Measurements from ENCODE around the gene C2orf92. TPM values are rescaled to one million over a fixed set of nuclear protein-coding genes. Genes with fewer than 3 reads are reported as not detected.

Gene C2orf92
- total RNA-seq, 1 experiment from 2014 or later = 6.0 TPM

DNA sequence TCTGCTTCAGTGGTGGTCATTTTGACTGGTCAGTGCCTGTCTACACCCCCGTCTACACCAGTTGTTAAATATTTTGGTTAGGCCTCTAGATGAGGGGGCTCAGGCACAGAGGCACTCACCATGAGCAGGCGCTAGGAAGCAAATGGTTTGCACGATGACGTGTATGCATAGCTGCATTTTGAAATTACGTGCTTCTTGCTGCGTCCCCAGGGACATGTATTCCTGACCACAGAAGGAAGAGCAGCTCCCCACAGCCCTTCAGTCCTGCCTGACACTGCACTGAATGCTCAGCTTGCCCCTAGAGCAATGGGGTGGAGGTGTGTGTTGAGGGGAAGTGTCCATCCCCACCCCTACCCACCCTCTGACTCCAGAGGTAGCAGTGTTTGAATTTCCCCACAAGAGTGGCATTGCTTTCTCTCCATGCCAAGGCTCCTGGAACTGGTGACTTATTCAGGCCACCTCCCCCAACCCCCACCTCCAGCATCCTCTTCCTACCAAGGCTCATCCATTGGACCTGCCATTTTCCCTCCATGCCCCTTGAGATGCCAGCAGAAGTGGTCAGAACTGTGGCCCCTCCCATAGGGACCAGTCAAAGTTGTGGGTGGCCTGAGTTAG is 32.4 kb downstream of the C2orf92 start:
- ChIA-PET CTCF (interaction anchor here (0.9 kb wide), 1 partner anchor 111 kb away, joined by 4 read pairs; no protein-coding TSS in a partner anchor), POLR2A (no interaction called here)
- no peaks in the 10 kb centered on the region for H3K4me1 ChIP-seq (ENCODE audit: control insufficient read depth, insufficient read depth, low read length)
- H3K36me3 ChIP-seq (ENCODE audit: control insufficient read depth, insufficient read depth, low read length) = no peaks in the 10 kb centered on the region
- intact Hi-C loops (cut with micrococcal nuclease; ENCODE audit: unreplicated experiment) = loop anchor here (10.0 kb wide), 1 partner anchor 683 kb away; no protein-coding TSS in a partner anchor
- ATAC-seq = no peak
- no peak for DNase-seq (ENCODE audit: low read depth, low spot score)
- in situ Hi-C loops (cut with HindIII; ENCODE audit: low pct_unique_long_range_greater_than_20kb, low sequenced_read_pairs) = no loop called here
- BruUV-seq (replicated peaks) = no TSS peak
- no peak overlapping the region for H3K4me3 ChIP-seq (ENCODE audit: low read depth in 2 of 2, low read length in 2 of 2)
- H3K9me3 ChIP-seq (ENCODE audit: control insufficient read depth, insufficient read depth, low read depth, low read length) = no peaks in the 10 kb centered on the region
- TF ChIP-seq SIN3A (IDR thresholded peaks at IDR 0.05; ENCODE audit: borderline replicate concordance, insufficient read depth, low read depth, low read length) (no peak), POLR2AphosphoS5 (IDR thresholded peaks at IDR 0.05; ENCODE audit: low read depth, low read length) (no peak), TCF7L2 (IDR thresholded peaks at IDR 0.05; ENCODE audit: low read depth, low read length) (no peak)
- TF ChIP-seq, protein P1, sequence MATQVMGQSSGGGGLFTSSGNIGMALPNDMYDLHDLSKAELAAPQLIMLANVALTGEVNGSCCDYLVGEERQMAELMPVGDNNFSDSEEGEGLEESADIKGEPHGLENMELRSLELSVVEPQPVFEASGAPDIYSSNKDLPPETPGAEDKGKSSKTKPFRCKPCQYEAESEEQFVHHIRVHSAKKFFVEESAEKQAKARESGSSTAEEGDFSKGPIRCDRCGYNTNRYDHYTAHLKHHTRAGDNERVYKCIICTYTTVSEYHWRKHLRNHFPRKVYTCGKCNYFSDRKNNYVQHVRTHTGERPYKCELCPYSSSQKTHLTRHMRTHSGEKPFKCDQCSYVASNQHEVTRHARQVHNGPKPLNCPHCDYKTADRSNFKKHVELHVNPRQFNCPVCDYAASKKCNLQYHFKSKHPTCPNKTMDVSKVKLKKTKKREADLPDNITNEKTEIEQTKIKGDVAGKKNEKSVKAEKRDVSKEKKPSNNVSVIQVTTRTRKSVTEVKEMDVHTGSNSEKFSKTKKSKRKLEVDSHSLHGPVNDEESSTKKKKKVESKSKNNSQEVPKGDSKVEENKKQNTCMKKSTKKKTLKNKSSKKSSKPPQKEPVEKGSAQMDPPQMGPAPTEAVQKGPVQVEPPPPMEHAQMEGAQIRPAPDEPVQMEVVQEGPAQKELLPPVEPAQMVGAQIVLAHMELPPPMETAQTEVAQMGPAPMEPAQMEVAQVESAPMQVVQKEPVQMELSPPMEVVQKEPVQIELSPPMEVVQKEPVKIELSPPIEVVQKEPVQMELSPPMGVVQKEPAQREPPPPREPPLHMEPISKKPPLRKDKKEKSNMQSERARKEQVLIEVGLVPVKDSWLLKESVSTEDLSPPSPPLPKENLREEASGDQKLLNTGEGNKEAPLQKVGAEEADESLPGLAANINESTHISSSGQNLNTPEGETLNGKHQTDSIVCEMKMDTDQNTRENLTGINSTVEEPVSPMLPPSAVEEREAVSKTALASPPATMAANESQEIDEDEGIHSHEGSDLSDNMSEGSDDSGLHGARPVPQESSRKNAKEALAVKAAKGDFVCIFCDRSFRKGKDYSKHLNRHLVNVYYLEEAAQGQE (IDR thresholded peaks at IDR 0.05; ENCODE audit: insufficient read depth in 1 of 2, low read depth in 2 of 2, low read length in 1 of 2) = no peak
- TF ChIP-seq, protein P2, sequence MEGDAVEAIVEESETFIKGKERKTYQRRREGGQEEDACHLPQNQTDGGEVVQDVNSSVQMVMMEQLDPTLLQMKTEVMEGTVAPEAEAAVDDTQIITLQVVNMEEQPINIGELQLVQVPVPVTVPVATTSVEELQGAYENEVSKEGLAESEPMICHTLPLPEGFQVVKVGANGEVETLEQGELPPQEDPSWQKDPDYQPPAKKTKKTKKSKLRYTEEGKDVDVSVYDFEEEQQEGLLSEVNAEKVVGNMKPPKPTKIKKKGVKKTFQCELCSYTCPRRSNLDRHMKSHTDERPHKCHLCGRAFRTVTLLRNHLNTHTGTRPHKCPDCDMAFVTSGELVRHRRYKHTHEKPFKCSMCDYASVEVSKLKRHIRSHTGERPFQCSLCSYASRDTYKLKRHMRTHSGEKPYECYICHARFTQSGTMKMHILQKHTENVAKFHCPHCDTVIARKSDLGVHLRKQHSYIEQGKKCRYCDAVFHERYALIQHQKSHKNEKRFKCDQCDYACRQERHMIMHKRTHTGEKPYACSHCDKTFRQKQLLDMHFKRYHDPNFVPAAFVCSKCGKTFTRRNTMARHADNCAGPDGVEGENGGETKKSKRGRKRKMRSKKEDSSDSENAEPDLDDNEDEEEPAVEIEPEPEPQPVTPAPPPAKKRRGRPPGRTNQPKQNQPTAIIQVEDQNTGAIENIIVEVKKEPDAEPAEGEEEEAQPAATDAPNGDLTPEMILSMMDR (IDR thresholded peaks at IDR 0.05) = no peak
- no peak overlapping the region for H3K27ac ChIP-seq (ENCODE audit: low read length)
- H3K27me3 ChIP-seq (ENCODE audit: control insufficient read depth, insufficient read depth, low read length) = no peaks in the 10 kb centered on the region

GRCh38 chr2:97702731-97703470 is 33.4 kb downstream of the C2orf92 start:
- H3K9me3 ChIP-seq (ENCODE audit: control insufficient read depth, insufficient read depth, low read depth, low read length) = no peaks in the 10 kb centered on the region
- ChIA-PET POLR2A (no interaction called here), CTCF (no interaction called here)
- DNase-seq (ENCODE audit: low read depth, low spot score) (no peak), ATAC-seq (no peak)
- BruUV-seq (replicated peaks) = no TSS peak
- no peaks in the 10 kb centered on the region for H3K36me3 ChIP-seq (ENCODE audit: control insufficient read depth, insufficient read depth, low read length)
- H3K4me1 ChIP-seq (ENCODE audit: control insufficient read depth, insufficient read depth, low read length) = no peaks in the 10 kb centered on the region
- no peak overlapping the region for H3K27ac ChIP-seq (ENCODE audit: low read length)
- intact Hi-C loops (cut with micrococcal nuclease; ENCODE audit: unreplicated experiment) = loop anchor here (10.0 kb wide), 1 partner anchor 682 kb away; no protein-coding TSS in a partner anchor
- TF ChIP-seq TCF7L2 (IDR thresholded peaks at IDR 0.05; ENCODE audit: low read depth, low read length) (no peak), SIN3A (IDR thresholded peaks at IDR 0.05; ENCODE audit: borderline replicate concordance, insufficient read depth, low read depth, low read length) (no peak), POLR2AphosphoS5 (IDR thresholded peaks at IDR 0.05; ENCODE audit: low read depth, low read length) (no peak)
- TF ChIP-seq, protein P1 (IDR thresholded peaks at IDR 0.05; ENCODE audit: insufficient read depth in 1 of 2, low read depth in 2 of 2, low read length in 1 of 2) = no peak
- TF ChIP-seq, protein P2 (IDR thresholded peaks at IDR 0.05) = no peak
- no peak overlapping the region for H3K4me3 ChIP-seq (ENCODE audit: low read depth in 2 of 2, low read length in 2 of 2)
- no peaks in the 10 kb centered on the region for H3K27me3 ChIP-seq (ENCODE audit: control insufficient read depth, insufficient read depth, low read length)
- in situ Hi-C loops (cut with HindIII; ENCODE audit: low pct_unique_long_range_greater_than_20kb, low sequenced_read_pairs) = no loop called here
